Erythroblast (primary cell): ENCODE results near the gene LMCD1.

Experiments
- DNase-seq, 2 experiments: peaks; one replicate each; lab custom pipeline; 2025; lab: John Stamatoyannopoulos, UW
- GATA1 ChIP-seq: IDR thresholded peaks from 2 replicates; pipeline ENCODE4 v1.6.1; 2011; ENCODE audit warnings: low read depth, mild to moderate bottlenecking, control low read depth, low read length, moderate library complexity
- POLR2A ChIP-seq: IDR thresholded peaks from 2 replicates; pipeline ENCODE4 v1.6.1; 2011; ENCODE audit warnings: mild to moderate bottlenecking, low read length

The LMCD1 gene

GRCh38 chr3:8596321-8597218 lies 94.9 kb downstream of the LMCD1 start:
- DNase-seq, result no peak
- TF ChIP-seq POLR2A (no peak), GATA1 (no peak)

GRCh38 chr3:8597219-8597853 lies 95.7 kb downstream of the LMCD1 start:
- TF ChIP-seq POLR2A, result no peak
- TF ChIP-seq GATA1, result no peak
- DNase-seq, result no peak

- no peak for DNase-seq
These were observed 97.5 kb downstream of the LMCD1 start for GRCh38 chr3:8599146-8599545.

GRCh38 chr3:8600457-8600856 lies 98.8 kb downstream of the LMCD1 start:
- no peak for DNase-seq
- TF ChIP-seq GATA1 (no peak), POLR2A (no peak)

More at GRCh38 chr3:8599146-8599545, 97.5 kb downstream of the LMCD1 start:
- TF ChIP-seq GATA1 (no peak), POLR2A (no peak)

- TF ChIP-seq POLR2A, result no peak
- no peak for TF ChIP-seq GATA1
- DNase-seq, result no peak
These were observed 101.6 kb downstream of the LMCD1 start for GRCh38 chr3:8603115-8603710.

GRCh38 chr3:8604006-8604405 lies 102.4 kb downstream of the LMCD1 start:
- TF ChIP-seq POLR2A, result no peak
- TF ChIP-seq GATA1, result no peak
- no peak for DNase-seq

GRCh38 chr3:8604988-8605387 lies 103.4 kb downstream of the LMCD1 start:
- no peak for DNase-seq

GRCh38 chr3:8606701-8607231 lies 105.1 kb downstream of the LMCD1 start:
- TF ChIP-seq GATA1, result no peak

More at GRCh38 chr3:8604988-8605387, 103.4 kb downstream of the LMCD1 start:
- TF ChIP-seq POLR2A (no peak), GATA1 (no peak)

GRCh38 chr3:8607234-8608040 lies 105.8 kb downstream of the LMCD1 start:
- TF ChIP-seq GATA1, result no peak
- TF ChIP-seq POLR2A, result no peak
- DNase-seq, result peak; percentile 6 to 11

More at GRCh38 chr3:8606701-8607231, 105.1 kb downstream of the LMCD1 start:
- no peak for DNase-seq

GRCh38 chr3:8608041-8608790 lies 106.6 kb downstream of the LMCD1 start:
- DNase-seq, result no peak
- TF ChIP-seq GATA1, result no peak
- TF ChIP-seq POLR2A, result no peak

GRCh38 chr3:8608791-8609467 lies 107.3 kb downstream of the LMCD1 start:
- DNase-seq, result no peak
- TF ChIP-seq GATA1, result no peak
- no peak for TF ChIP-seq POLR2A

GRCh38 chr3:8610951-8611350 lies 109.3 kb downstream of the LMCD1 start:
- no peak for DNase-seq
- TF ChIP-seq GATA1 (no peak), POLR2A (no peak)
